Measurements from ENCODE around the gene UBE2M.

GRCh38 chr19:58515259-58515658 is 43.2 kb downstream of the UBE2M start:
- TF ChIP-seq CTCF (conservative IDR thresholded peaks at IDR 0.05; ENCODE audit: low read depth, low read length) (no peak), EZH2 (IDR thresholded peaks at IDR 0.05; ENCODE audit: borderline replicate concordance, low read depth, low read length, poor library complexity, severe bottlenecking) (no peak)
